ENCODE data around the gene BAIAP2L1. TPM values are rescaled to one million over a fixed set of nuclear protein-coding genes. Genes with fewer than 3 reads are reported as not detected.

Gene BAIAP2L1
- total and polyA plus RNA-seq, 2 of the 8 experiments (the other 6 are each of a cell fraction or from before 2014, with no cell fraction given) = 19.2 to 42.9 TPM

GRCh38 chr7:98248156-98248555, 152.7 kb downstream of the BAIAP2L1 start:
- H2BK15ac ChIP-seq (ENCODE audit: low read length) = no peak overlapping the region
- 96% methylated on average over 11 of the region's 12 CpGs; no CpG with 5 or more reads in 1 of the 2 experiments for WGBS, 2 experiments (ENCODE audit: extremely low coverage in 1 of 2, insufficient coverage in 1 of 2, insufficient read length in 1 of 2, insufficient replicate concordance in 2 of 2, low coverage in 1 of 2, low lambda C conversion rate in 2 of 2, missing lambda C conversion rate in 1 of 2)
- no peak overlapping the region for H3K4me2 ChIP-seq (ENCODE audit: insufficient read depth in 1 of 2, low read depth in 2 of 2, low read length in 2 of 2)
- H3K56ac ChIP-seq (replicated peaks; ENCODE audit: insufficient read length, low read depth, low read length) = no peak overlapping the region
- DNase-seq (ENCODE audit: low read depth in 1 of 2, low spot score in 2 of 2) (no peak), FAIRE-seq (no peak)
- no peak overlapping the region for H3K14ac ChIP-seq (ENCODE audit: insufficient read length)
- H2BK12ac ChIP-seq (ENCODE audit: low read depth, low read length) = no peak overlapping the region
- H3K4me3 ChIP-seq (ENCODE audit: extremely low read depth in 1 of 4, insufficient read depth in 2 of 4, low read depth in 3 of 4, low read length in 4 of 4) = no peak overlapping the region
- no peaks in the 10 kb centered on the region for H3K9me3 ChIP-seq (ENCODE audit: insufficient read depth in 2 of 2, low read depth in 1 of 2, low read length in 1 of 2)
- no peak overlapping the region for H3K27ac ChIP-seq (ENCODE audit: low read depth, low read length)
- no peak overlapping the region for H4K5ac ChIP-seq (ENCODE audit: insufficient read length, low read depth, low read length)
- peaks cover 0 to 5% of the 10 kb centered on the region in 2 experiments; a peak in 1 of 4 replicates for H3K79me2 ChIP-seq (ENCODE audit: control insufficient read depth in 1 of 2, insufficient read depth in 2 of 2, low read length in 2 of 2)
- no peak overlapping the region for H2BK120ac ChIP-seq (replicated peaks; ENCODE audit: low read depth, low read length)
- no peak overlapping the region for H2BK20ac ChIP-seq (ENCODE audit: low read length)
- no peak overlapping the region for H2AK5ac ChIP-seq (ENCODE audit: low read depth, low read length)
- H4K91ac ChIP-seq (replicated peaks; ENCODE audit: insufficient read length, low read length) = no peak overlapping the region
- H3K4me1 ChIP-seq (replicated peaks in 1 of 4; ENCODE audit: control insufficient read depth in 3 of 4, insufficient read depth in 4 of 4, low read length in 3 of 4) = peaks cover 0 to 14% (median 3%) of the 10 kb centered on the region in 4 experiments; a peak in 4 of 7 replicates
- H3K27me3 ChIP-seq (replicated peaks in 1 of 4; ENCODE audit: control insufficient read depth in 3 of 4, extremely low read depth in 1 of 4, insufficient read depth in 3 of 4, low read length in 3 of 4) = no peaks in the 10 kb centered on the region; a peak in 1 of 7 replicates
- no peak overlapping the region for H2AFZ ChIP-seq (ENCODE audit: low read length)
- no peaks in the 10 kb centered on the region; the same call in 1 of the 2 replicates for H3K79me1 ChIP-seq (ENCODE audit: low read depth, low read length)
- no peak overlapping the region for H4K8ac ChIP-seq (ENCODE audit: extremely low read depth, insufficient read depth, low read length)
- H2BK5ac ChIP-seq (ENCODE audit: low read depth, low read length) = no peak overlapping the region
- H3K23me2 ChIP-seq (ENCODE audit: low read depth, low read length) = peaks cover 6% of the 10 kb centered on the region
- H4K20me1 ChIP-seq (replicated peaks in 1 of 2; ENCODE audit: control insufficient read depth in 1 of 2, insufficient read depth in 2 of 2, low read length in 2 of 2) = no peaks in the 10 kb centered on the region
- no peak overlapping the region for H3K18ac ChIP-seq (ENCODE audit: extremely low read depth, low read length)
- ChIA-PET POLR2A (ENCODE audit: partially characterized antibody) (no interaction called here), CTCF (ENCODE audit: partially characterized antibody) (no interaction called here)
- H3K9ac ChIP-seq (replicated peaks in 1 of 4; ENCODE audit: extremely low read depth in 1 of 4, low read depth in 3 of 4, low read length in 3 of 4) = no peak overlapping the region
- no peak overlapping the region for H3K23ac ChIP-seq (ENCODE audit: insufficient read length)
- H3K4ac ChIP-seq (replicated peaks; ENCODE audit: insufficient read length, low read depth, low read length) = no peak overlapping the region
- H3K36me3 ChIP-seq (ENCODE audit: control insufficient read depth in 2 of 4, insufficient read depth in 4 of 4, low read length in 3 of 4) = no peaks in the 10 kb centered on the region
- TF ChIP-seq EZH2 (IDR thresholded peaks at IDR 0.05; ENCODE audit: low read depth, low read length, severe bottlenecking) (no peak), RNF2 (IDR thresholded peaks at IDR 0.05; ENCODE audit: borderline replicate concordance, low read depth, low read length, missing control alignments, poor library complexity, severe bottlenecking) (no peak), SAP30 (IDR thresholded peaks at IDR 0.05; ENCODE audit: insufficient read depth, insufficient replicate concordance, low read length) (no peak), JUND (IDR thresholded peaks at IDR 0.05; ENCODE audit: low read length) (no peak), POLR2AphosphoS5 (IDR thresholded peaks at IDR 0.05; ENCODE audit: low read depth, low read length) (no peak), FOSL1 (IDR thresholded peaks at IDR 0.05; ENCODE audit: insufficient read depth, low read depth, low read length) (no peak), CTBP2 (IDR thresholded peaks at IDR 0.05; ENCODE audit: borderline replicate concordance, insufficient read depth, insufficient read length, low read length) (no peak), TAF1 (IDR thresholded peaks at IDR 0.05; ENCODE audit: low read depth, low read length) (no peak)
- TF ChIP-seq, protein P1, sequence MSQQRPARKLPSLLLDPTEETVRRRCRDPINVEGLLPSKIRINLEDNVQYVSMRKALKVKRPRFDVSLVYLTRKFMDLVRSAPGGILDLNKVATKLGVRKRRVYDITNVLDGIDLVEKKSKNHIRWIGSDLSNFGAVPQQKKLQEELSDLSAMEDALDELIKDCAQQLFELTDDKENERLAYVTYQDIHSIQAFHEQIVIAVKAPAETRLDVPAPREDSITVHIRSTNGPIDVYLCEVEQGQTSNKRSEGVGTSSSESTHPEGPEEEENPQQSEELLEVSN (IDR thresholded peaks at IDR 0.05) = no peak
- TF ChIP-seq, protein P2, sequence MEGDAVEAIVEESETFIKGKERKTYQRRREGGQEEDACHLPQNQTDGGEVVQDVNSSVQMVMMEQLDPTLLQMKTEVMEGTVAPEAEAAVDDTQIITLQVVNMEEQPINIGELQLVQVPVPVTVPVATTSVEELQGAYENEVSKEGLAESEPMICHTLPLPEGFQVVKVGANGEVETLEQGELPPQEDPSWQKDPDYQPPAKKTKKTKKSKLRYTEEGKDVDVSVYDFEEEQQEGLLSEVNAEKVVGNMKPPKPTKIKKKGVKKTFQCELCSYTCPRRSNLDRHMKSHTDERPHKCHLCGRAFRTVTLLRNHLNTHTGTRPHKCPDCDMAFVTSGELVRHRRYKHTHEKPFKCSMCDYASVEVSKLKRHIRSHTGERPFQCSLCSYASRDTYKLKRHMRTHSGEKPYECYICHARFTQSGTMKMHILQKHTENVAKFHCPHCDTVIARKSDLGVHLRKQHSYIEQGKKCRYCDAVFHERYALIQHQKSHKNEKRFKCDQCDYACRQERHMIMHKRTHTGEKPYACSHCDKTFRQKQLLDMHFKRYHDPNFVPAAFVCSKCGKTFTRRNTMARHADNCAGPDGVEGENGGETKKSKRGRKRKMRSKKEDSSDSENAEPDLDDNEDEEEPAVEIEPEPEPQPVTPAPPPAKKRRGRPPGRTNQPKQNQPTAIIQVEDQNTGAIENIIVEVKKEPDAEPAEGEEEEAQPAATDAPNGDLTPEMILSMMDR (IDR thresholded peaks at IDR 0.05; ENCODE audit: control extremely low read depth in 1 of 3, insufficient read depth in 1 of 3, low read depth in 1 of 3, low read length in 3 of 3) = no peak
